Activated CD8-positive, alpha-beta T cell treated with anti-CD3 and anti-CD28 coated beads for 36 hours (primary cell): ENCODE data around the gene SLC9A3. TPM values are rescaled to one million over a fixed set of nuclear protein-coding genes. Genes with fewer than 3 reads are reported as not detected.

Experiments
- ATAC-seq: fragments of 200-7000 bp; cut with Tn5 transposase; one replicate; pipeline ENCODE4 v1.10.0; 2021; ENCODE audit warnings: mild to moderate bottlenecking, moderate library complexity
- CTCF ChIA-PET: fragments of 350-600 bp; sonication (Branson Sonifier 250); formaldehyde crosslinking; loops from one replicate; lab custom pipeline; 2021; ENCODE audit warnings: antibody characterized with exemption; lab: Charles Lee
- POLR2A ChIA-PET: fragments of 350-600 bp; sonication (Branson Sonifier 250); formaldehyde crosslinking; loops from one replicate; lab custom pipeline; 2021; ENCODE audit warnings: antibody characterized with exemption; lab: Charles Lee
- DNase-seq: peaks from one replicate; pipeline ENCODE4 v3.0.0-alpha.2; 2020
- H3K27ac Mint-ChIP-seq: one replicate; pipeline ENCODE4 v1.8.0; 2021; ENCODE audit warnings: mild to moderate bottlenecking, mixed read lengths
- H3K27me3 Mint-ChIP-seq: one replicate; pipeline ENCODE4 v1.8.0; 2021; ENCODE audit warnings: mixed read lengths
- H3K36me3 Mint-ChIP-seq: one replicate; pipeline ENCODE4 v1.8.0; 2021; ENCODE audit warnings: low read depth, mixed read lengths
- H3K4me1 Mint-ChIP-seq: one replicate; pipeline ENCODE4 v1.8.0; 2021; ENCODE audit warnings: low read depth, mixed read lengths
- H3K4me3 Mint-ChIP-seq: one replicate; pipeline ENCODE4 v1.8.0; 2021; ENCODE audit warnings: mild to moderate bottlenecking, moderate library complexity, mixed read lengths
- H3K9me3 Mint-ChIP-seq: one replicate; pipeline ENCODE4 v1.8.0; 2021; ENCODE audit warnings: mixed read lengths
- intact Hi-C: fragments of 100-400 bp; cut with micrococcal nuclease; formaldehyde crosslinking; loops from one replicate; pipeline ENCODE4 v1.10.0; 2022
- total RNA-seq, 2 experiments: library from RNA; stranded (reverse); gene quantifications; one replicate each; pipeline ENCODE4 v1.2.3, GENCODE V29; 2021
- TF ChIP-seq, protein P1 (sequence below): fragments of 200-600 bp; IDR thresholded peaks from one replicate; pipeline ENCODE4 v1.8.0; 2022; ENCODE audit warnings: antibody characterized with exemption, mild to moderate bottlenecking

SLC9A3 gene
- total RNA-seq, 2 experiments from 2014 or later, result 3.2 to 3.3 TPM

DNA sequence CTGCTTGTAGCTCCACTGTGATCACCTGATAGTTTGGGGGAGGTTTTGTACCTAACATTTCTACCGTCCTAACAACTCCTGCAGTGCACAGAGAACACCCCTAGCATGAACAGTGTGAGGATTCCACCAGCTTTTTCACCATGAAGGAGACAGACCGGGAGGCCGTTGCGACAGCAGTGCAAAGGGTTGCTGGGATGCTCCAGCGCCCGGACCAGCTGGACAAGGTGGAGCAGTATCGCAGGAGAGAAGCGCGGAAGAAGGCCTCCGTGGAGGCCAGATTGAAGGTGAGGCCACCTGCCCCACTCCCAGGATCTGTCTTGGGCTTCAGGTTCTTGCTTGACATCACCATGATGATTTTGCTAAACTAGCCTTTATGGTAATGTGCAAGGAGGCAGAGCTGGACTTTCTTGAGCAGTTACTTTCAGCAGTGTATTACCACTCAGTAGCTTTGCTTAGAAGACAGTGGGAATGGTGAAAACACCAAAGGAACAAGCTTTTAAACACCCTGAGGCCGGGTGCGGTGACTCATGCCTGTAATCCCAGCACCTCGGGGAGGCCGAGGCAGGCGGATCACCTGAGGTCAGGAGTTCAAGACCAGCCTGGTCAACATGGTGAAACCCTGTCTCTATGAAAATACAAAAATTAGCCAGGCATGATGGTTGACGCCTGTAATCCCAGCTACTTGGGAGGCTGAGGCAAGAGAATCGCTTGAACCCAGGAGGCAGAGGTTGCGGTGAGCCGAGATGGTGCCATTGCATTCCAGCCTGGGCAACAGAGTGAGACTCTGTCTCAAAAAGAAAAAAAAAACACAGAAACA lies 78.0 kb downstream of the SLC9A3 start:
- Mint-ChIP-seq H3K9me3 (peaks cover 8% of the 10 kb centered on the region), H3K4me3 (no peak overlapping the region), H3K27me3 (no peaks in the 10 kb centered on the region), H3K4me1 (peaks cover 43% of the 10 kb centered on the region), H3K27ac (no peak overlapping the region), H3K36me3 (peaks cover 58% of the 10 kb centered on the region)
- no peak for DNase-seq
- intact Hi-C loops, result no loop called here
- POLR2A ChIA-PET, result interaction anchor here (0.7 to 4.6 kb wide), 7 partner anchors 12 to 207 kb away, joined by 3 to 20 read pairs (median 4); no protein-coding TSS in a partner anchor
- CTCF ChIA-PET, result interaction anchor here (0.9 to 3.7 kb wide), 24 partner anchors 9 to 257 kb away, joined by 3 to 28 read pairs (median 4); partner anchors contain the start of genes AHRR and CEP72
- ATAC-seq, result no peak
- TF ChIP-seq, protein P1, sequence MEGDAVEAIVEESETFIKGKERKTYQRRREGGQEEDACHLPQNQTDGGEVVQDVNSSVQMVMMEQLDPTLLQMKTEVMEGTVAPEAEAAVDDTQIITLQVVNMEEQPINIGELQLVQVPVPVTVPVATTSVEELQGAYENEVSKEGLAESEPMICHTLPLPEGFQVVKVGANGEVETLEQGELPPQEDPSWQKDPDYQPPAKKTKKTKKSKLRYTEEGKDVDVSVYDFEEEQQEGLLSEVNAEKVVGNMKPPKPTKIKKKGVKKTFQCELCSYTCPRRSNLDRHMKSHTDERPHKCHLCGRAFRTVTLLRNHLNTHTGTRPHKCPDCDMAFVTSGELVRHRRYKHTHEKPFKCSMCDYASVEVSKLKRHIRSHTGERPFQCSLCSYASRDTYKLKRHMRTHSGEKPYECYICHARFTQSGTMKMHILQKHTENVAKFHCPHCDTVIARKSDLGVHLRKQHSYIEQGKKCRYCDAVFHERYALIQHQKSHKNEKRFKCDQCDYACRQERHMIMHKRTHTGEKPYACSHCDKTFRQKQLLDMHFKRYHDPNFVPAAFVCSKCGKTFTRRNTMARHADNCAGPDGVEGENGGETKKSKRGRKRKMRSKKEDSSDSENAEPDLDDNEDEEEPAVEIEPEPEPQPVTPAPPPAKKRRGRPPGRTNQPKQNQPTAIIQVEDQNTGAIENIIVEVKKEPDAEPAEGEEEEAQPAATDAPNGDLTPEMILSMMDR, result no peak

DNA sequence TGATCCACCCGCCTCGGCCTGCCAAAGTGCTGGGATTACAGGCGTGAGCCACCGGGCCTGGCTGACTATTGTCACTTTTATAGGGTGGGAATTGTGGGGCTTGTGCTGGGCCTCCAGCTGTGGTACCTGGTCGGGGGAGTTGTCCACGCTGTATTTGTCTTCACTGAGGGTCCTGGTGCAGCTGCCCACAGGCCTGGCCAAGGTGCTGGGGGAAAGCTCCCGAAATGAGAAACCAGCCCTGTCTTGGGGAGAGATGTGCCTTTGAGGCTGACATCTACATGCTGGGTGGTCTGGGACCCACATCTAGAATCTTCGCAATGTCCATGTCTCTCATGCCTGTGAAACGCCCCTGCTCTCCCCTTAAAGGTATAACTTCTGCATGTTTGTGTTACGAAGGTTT lies 78.7 kb downstream of the SLC9A3 start:
- Mint-ChIP-seq H3K27ac (no peak overlapping the region), H3K36me3 (peaks cover 51% of the 10 kb centered on the region), H3K9me3 (peaks cover 3% of the 10 kb centered on the region), H3K4me1 (peaks cover 47% of the 10 kb centered on the region), H3K4me3 (no peak overlapping the region), H3K27me3 (no peaks in the 10 kb centered on the region)
- ATAC-seq, result no peak
- ChIA-PET CTCF (interaction anchor here (1.0 to 3.7 kb wide), 9 partner anchors 9 to 257 kb away, joined by 3 to 28 read pairs (median 4); partner anchors contain the start of gene AHRR), POLR2A (interaction anchor here (1.0 to 4.6 kb wide), 4 partner anchors 13 to 128 kb away, joined by 3 to 20 read pairs (median 6); no protein-coding TSS in a partner anchor)
- TF ChIP-seq, protein P1, result no peak
- no peak for DNase-seq
- intact Hi-C loops, result no loop called here

DNA sequence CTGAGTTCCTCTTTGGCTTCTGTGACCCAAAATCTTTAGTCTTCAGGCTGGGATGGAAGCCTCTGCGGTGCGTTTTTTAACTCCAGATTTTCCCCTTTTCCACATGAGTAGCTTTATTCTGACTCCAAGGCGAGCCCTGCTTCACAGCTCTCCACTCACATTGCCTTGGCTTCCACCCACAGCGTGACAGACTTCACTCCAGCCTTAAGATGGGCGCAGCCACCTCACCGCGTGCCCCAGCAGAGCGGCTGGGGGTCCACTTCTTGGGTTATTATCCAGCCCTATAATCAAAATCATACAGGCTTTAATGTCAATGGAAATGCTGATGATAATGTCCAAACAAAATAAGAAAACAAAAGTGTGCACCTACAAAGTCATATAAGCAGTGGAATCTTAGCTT lies 80.0 kb downstream of the SLC9A3 start:
- Mint-ChIP-seq H3K27ac (peak overlapping the region; percentile 77), H3K4me3 (peak overlapping the region; percentile 96), H3K27me3 (no peaks in the 10 kb centered on the region), H3K4me1 (peaks cover 41% of the 10 kb centered on the region), H3K9me3 (no peaks in the 10 kb centered on the region), H3K36me3 (peaks cover 39% of the 10 kb centered on the region)
- POLR2A ChIA-PET, result interaction anchor here (2.2 to 4.6 kb wide), 2 partner anchors 9 to 14 kb away, joined by 10 to 20 read pairs; no protein-coding TSS in a partner anchor
- TF ChIP-seq, protein P1, result no peak
- DNase-seq (no peak), ATAC-seq (no peak)
- intact Hi-C loops, result no loop called here
- CTCF ChIA-PET, result interaction anchor here (3.7 kb wide), 2 partner anchors 29 to 128 kb away, joined by 24 to 28 read pairs; no protein-coding TSS in a partner anchor

DNA sequence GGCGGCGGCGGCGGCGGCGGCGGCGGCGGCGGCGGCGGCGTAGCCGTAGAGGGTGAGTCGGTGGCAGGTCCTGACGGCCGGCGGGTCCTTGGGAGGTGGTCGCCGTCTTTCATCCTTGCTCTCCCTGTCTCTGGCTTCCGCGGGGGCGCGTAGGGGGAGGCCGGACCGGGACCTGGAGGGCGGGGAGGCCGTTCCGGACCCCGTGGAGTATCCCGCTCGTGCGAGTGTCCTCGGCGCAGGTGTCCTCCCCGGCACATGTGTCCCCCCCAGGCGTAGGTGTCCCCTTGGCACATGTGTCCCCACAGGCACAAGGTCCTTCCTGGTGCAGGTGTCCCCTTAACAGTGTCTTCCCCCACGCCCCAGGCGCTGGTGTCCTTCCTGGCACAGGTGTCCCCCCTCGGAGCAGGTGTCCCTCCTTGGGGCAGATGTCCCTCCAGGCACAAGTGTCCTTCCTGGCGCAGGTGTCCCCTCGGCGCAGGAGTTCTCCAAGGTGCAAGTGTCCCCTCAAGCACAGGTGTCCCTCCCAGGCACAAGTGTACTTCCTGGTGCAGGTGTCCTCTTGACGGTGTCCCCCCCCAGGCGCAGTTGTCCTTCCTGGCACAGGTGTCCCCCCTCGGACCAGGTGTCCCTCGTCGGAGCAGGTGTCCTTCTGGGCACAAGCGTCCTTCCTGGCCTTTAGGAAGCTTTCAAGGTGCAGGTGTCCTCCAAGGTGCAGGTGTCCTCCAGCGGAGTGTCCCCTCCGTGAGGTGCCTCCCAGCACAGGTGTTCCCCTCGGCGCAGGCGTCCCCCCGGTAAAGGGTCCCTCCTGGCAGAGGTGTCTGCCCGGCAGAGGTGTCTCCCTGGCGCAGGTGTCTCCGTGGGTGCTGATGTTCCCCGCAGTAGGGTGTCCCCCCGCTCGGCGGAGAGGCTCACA lies 80.8 kb downstream of the SLC9A3 start:
- Mint-ChIP-seq H3K36me3 (peaks cover 31% of the 10 kb centered on the region), H3K4me3 (peak overlapping the region; percentile 96), H3K27me3 (no peaks in the 10 kb centered on the region), H3K27ac (peak overlapping the region; percentile 77), H3K4me1 (peaks cover 40% of the 10 kb centered on the region), H3K9me3 (no peaks in the 10 kb centered on the region)
- intact Hi-C loops, result no loop called here
- DNase-seq (peak; percentile 51), ATAC-seq (peak; percentile 24)
- TF ChIP-seq, protein P1, result no peak
- ChIA-PET POLR2A (interaction anchor here (1.8 to 4.6 kb wide), 3 partner anchors 9 to 28 kb away, joined by 5 to 20 read pairs (median 10); no protein-coding TSS in a partner anchor), CTCF (interaction anchor here (3.7 kb wide), 2 partner anchors 29 to 127 kb away, joined by 24 to 28 read pairs; no protein-coding TSS in a partner anchor)
